Measurements from ENCODE around the gene SNORC.

The SNORC gene

DNA sequence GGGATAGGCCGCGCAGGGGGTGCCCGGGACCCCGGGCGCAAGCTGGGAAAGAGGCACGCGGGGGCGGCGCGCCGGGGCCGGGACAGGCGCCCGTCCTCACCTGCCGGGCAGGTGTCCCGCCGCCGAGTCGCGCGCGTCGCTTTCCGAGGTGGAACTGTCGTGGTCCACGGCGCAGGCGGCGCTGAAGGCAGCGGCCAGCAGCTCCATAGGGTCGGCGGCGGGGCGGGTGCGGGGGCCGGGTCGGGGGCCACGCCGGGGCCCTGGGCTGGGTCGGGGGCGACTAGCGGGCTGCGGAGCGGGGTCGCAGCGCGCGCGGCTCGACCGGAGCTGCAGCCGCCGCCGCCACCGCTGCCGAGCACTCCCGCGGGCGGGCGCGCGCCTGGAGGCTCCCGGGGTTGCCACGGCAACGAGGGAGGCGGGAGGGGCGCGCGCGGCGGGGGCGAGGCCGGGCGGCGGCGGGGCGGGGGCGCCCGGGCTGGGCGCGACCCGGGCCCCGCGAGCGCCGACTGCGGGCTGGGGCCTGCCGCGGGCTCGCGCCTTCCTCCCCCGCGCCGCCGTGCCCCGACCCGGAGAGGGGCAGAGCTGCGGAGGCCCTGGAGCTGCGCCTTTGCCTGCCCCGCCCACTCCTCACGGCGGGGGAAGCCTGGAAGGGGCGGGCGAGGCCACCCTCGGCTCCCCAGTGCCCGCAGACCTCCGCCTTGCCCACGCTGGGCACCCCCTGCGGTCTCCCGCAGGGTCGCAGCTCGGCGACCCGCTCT lies 57.9 kb downstream of the SNORC start:
- DNase-seq = no peak

Measured in inflammatory macrophage treated with lipopolysaccharide for 4 hours (primary cell).